Measurements from ENCODE around the gene CTDP1.

CTDP1 gene

GRCh38 chr18:79637921-79638909, 41.4 kb upstream of the CTDP1 start:
- Histone ChIP-seq H4K20me1 (ENCODE audit: insufficient read depth, low read length) (no peaks in the 10 kb centered on the region), H3K9ac (ENCODE audit: low read length) (no peak overlapping the region), H3K36me3 (ENCODE audit: insufficient read depth, low read length) (no peaks in the 10 kb centered on the region), H3F3A (ENCODE audit: insufficient read depth, low read length) (no peaks in the 10 kb centered on the region), H3K4me3 (ENCODE audit: low read depth, low read length, poor library complexity, severe bottlenecking) (no peak overlapping the region), H3K27ac (ENCODE audit: low read depth, low read length, poor library complexity, severe bottlenecking) (no peak overlapping the region), H3K4me1 (ENCODE audit: insufficient read depth, low read length, severe bottlenecking) (no peaks in the 10 kb centered on the region), H3K4me2 (ENCODE audit: low read length) (no peak overlapping the region), H2AFZ (ENCODE audit: low read length) (no peak overlapping the region), H3K79me2 (ENCODE audit: insufficient read depth, low read length) (no peaks in the 10 kb centered on the region), H3K9me2 (ENCODE audit: low read depth, low read length) (no peaks in the 10 kb centered on the region), H3K9me3 (ENCODE audit: low read length) (no peaks in the 10 kb centered on the region), H3K27me3 (ENCODE audit: insufficient read depth, low read length) (no peaks in the 10 kb centered on the region; the same call in 1 of the 2 replicates)
- TF ChIP-seq CTCF (IDR thresholded peaks at IDR 0.05; ENCODE audit: low read length) = no peak
- TF ChIP-seq EZH2 (IDR thresholded peaks at IDR 0.05; ENCODE audit: borderline replicate concordance, low read length) = no peak

GRCh38 chr18:79639072-79639829, 40.4 kb upstream of the CTDP1 start:
- no peak overlapping the region for H2AFZ ChIP-seq (ENCODE audit: low read length)
- H3K36me3 ChIP-seq (ENCODE audit: insufficient read depth, low read length) = no peaks in the 10 kb centered on the region
- H3K4me3 ChIP-seq (ENCODE audit: low read depth, low read length, poor library complexity, severe bottlenecking) = no peak overlapping the region
- H4K20me1 ChIP-seq (ENCODE audit: insufficient read depth, low read length) = no peaks in the 10 kb centered on the region
- H3F3A ChIP-seq (ENCODE audit: insufficient read depth, low read length) = no peaks in the 10 kb centered on the region
- H3K79me2 ChIP-seq (ENCODE audit: insufficient read depth, low read length) = no peaks in the 10 kb centered on the region
- no peaks in the 10 kb centered on the region for H3K9me2 ChIP-seq (ENCODE audit: low read depth, low read length)
- no peak overlapping the region for H3K9ac ChIP-seq (ENCODE audit: low read length)
- no peak overlapping the region for H3K4me2 ChIP-seq (ENCODE audit: low read length)
- peak; percentile 32; the same call in 1 of the 2 replicates for TF ChIP-seq CTCF (IDR thresholded peaks at IDR 0.05; ENCODE audit: low read length)
- no peak for TF ChIP-seq EZH2 (IDR thresholded peaks at IDR 0.05; ENCODE audit: borderline replicate concordance, low read length)
- no peaks in the 10 kb centered on the region; the same call in 1 of the 2 replicates for H3K27me3 ChIP-seq (ENCODE audit: insufficient read depth, low read length)
- no peaks in the 10 kb centered on the region for H3K4me1 ChIP-seq (ENCODE audit: insufficient read depth, low read length, severe bottlenecking)
- H3K9me3 ChIP-seq (ENCODE audit: low read length) = no peaks in the 10 kb centered on the region
- H3K27ac ChIP-seq (ENCODE audit: low read depth, low read length, poor library complexity, severe bottlenecking) = no peak overlapping the region

GRCh38 chr18:79640064-79640672, 39.4 kb upstream of the CTDP1 start:
- Histone ChIP-seq H3K9me3 (ENCODE audit: low read length) (no peaks in the 10 kb centered on the region), H4K20me1 (ENCODE audit: insufficient read depth, low read length) (no peaks in the 10 kb centered on the region), H3K79me2 (ENCODE audit: insufficient read depth, low read length) (no peaks in the 10 kb centered on the region), H3K9me2 (ENCODE audit: low read depth, low read length) (no peaks in the 10 kb centered on the region), H2AFZ (ENCODE audit: low read length) (no peak overlapping the region), H3K9ac (ENCODE audit: low read length) (no peak overlapping the region), H3K4me1 (ENCODE audit: insufficient read depth, low read length, severe bottlenecking) (no peaks in the 10 kb centered on the region), H3F3A (ENCODE audit: insufficient read depth, low read length) (no peaks in the 10 kb centered on the region), H3K27me3 (ENCODE audit: insufficient read depth, low read length) (no peaks in the 10 kb centered on the region; the same call in 1 of the 2 replicates), H3K27ac (ENCODE audit: low read depth, low read length, poor library complexity, severe bottlenecking) (no peak overlapping the region), H3K36me3 (ENCODE audit: insufficient read depth, low read length) (no peaks in the 10 kb centered on the region), H3K4me3 (ENCODE audit: low read depth, low read length, poor library complexity, severe bottlenecking) (no peak overlapping the region), H3K4me2 (ENCODE audit: low read length) (no peak overlapping the region)
- TF ChIP-seq CTCF (IDR thresholded peaks at IDR 0.05; ENCODE audit: low read length) (no peak), EZH2 (IDR thresholded peaks at IDR 0.05; ENCODE audit: borderline replicate concordance, low read length) (no peak)

Data from OCI-LY1 (cell line).